AG10803 (cell line): ENCODE data around the gene ZBTB42.

Source experiments
- DNase-seq: peaks from one replicate; pipeline ENCODE4 v3.0.0; 2010; ENCODE audit warnings: low read depth
- H3K4me3 ChIP-seq: 2 replicates; pipeline ENCODE4 v1.5.1; 2011; ENCODE audit warnings: mild to moderate bottlenecking, low read length, control low read depth
- TF ChIP-seq, protein P1 (sequence below): conservative IDR thresholded peaks from 2 replicates; pipeline ENCODE4 v1.5.1; 2011; ENCODE audit warnings: mild to moderate bottlenecking, low read length, control low read depth, inconsistent platforms

The ZBTB42 gene

DNA sequence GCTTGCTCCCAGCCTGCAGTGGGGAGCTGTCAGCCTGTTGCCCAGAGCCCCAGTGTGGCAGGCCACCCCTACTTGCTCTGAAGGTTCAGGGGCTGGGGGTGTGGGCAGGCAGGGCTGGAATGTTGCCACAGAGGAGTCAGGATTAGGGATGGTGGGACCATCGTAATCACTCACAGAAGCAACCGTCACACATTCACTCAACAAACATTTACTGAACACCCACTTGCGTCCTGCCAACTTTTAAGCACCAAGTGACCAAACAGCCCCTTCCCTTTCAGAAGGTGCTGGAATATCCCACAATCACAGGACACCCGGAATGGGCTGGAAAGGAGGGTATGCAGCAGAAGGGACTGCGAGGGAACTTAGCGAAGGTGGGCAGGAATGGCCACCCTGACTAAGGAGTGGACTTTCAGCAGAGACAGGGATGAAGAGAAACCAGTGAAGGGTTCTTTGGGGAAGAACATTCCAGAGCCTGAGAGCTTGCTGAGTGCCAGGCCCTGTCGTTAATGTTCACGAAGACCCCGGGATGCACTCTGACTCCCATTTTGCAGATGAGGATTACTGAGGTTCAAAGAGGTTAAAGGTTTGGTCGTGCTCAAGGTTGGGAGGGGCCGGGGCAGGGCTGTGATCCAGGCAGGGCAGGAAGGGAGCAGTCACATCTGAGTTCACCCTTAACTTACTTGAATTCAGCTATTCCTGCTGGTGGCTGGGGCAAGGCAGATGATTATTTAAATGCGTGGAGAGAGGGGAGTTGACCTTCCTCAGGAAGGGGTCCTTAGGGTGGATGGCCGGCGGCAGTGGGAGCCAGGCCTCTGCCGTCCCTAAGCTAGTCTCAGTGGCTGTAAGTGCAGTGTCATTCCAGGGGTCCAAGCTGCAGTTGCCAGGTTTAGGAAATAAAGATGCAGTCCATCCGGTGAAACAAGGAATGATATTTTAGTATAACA is 2.3 kb upstream of the ZBTB42 start:
- TF ChIP-seq, protein P1, sequence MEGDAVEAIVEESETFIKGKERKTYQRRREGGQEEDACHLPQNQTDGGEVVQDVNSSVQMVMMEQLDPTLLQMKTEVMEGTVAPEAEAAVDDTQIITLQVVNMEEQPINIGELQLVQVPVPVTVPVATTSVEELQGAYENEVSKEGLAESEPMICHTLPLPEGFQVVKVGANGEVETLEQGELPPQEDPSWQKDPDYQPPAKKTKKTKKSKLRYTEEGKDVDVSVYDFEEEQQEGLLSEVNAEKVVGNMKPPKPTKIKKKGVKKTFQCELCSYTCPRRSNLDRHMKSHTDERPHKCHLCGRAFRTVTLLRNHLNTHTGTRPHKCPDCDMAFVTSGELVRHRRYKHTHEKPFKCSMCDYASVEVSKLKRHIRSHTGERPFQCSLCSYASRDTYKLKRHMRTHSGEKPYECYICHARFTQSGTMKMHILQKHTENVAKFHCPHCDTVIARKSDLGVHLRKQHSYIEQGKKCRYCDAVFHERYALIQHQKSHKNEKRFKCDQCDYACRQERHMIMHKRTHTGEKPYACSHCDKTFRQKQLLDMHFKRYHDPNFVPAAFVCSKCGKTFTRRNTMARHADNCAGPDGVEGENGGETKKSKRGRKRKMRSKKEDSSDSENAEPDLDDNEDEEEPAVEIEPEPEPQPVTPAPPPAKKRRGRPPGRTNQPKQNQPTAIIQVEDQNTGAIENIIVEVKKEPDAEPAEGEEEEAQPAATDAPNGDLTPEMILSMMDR = no peak
- no peak for DNase-seq
- H3K4me3 ChIP-seq = no peak overlapping the region

GRCh38 chr14:104799244-104800014 is 1.5 kb upstream of the ZBTB42 start:
- TF ChIP-seq, protein P1 = peak; percentile 31
- peak overlapping the region; percentile 62 for H3K4me3 ChIP-seq
- no peak for DNase-seq

- peak; percentile 71 for DNase-seq
- TF ChIP-seq, protein P1 = peak; percentile 25
- H3K4me3 ChIP-seq = peak overlapping the region; percentile 62
These were observed 708 bp upstream of the ZBTB42 start for GRCh38 chr14:104800015-104800770.

- no peak for DNase-seq
- TF ChIP-seq, protein P1 = no peak
- peak overlapping the region; percentile 59 for H3K4me3 ChIP-seq
These were observed 856 bp downstream of the ZBTB42 start for GRCh38 chr14:104801520-104802393.

- no peak overlapping the region for H3K4me3 ChIP-seq
- TF ChIP-seq, protein P1 = no peak
- DNase-seq = no peak
These were observed 1.7 kb downstream of the ZBTB42 start for GRCh38 chr14:104802394-104803184.
